GM04503 (cell line): ENCODE measurements around the gene DGKG.

Experiments used
- DNase-seq: peaks from one replicate; pipeline ENCODE4 v3.0.0-alpha.2; 2012; ENCODE audit warnings: low read depth

The DGKG gene

DNA sequence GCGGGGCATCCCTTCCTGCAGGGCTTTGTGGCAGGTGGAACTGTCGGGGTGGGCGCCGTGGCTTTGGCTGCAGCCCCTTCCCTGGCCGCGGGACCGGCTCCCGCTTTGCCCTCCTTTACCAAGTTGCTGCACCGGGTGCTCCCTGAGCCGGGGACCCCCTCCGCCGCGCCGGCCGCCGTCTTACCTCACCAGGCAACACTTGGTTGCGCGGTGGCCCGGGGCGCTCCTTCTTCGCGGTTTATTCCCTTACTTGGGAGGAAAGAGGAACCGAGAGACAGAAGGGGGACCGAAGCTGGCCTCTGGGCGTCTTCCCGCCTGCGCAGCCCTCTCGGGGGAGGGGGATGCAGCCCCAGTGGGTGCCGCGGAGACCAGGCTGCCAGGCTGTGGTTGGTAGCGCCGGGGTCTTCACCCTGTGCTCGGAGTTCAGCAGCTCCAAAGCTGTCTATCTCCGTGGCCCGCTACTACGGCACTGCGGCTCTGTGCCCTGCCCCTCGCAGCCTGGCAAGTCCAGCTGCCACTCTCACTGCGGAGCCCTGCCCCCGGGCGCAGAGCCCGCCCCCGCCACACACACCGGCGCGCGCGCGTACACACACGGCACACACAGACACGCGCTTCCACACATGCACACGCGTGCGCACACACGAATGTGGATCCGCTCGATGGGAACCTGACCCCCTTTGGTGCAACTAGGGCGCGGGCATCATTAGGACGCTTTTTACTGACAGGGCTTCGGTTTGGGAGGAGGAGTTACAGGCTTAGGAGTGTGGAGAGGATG, at the start of gene DGKG:
DGKG (minus strand) TSS at position 473 of the 775 bp plus-strand sequence. CDS start 41,775 bp downstream, outside the sequence.
- no peak for DNase-seq

- no peak for DNase-seq
Observed at GRCh38 chr3:186411089-186411488, 49.1 kb upstream of the DGKG start.

- DNase-seq = no peak
Observed at GRCh38 chr3:186406669-186407635, 44.9 kb upstream of the DGKG start.

- no peak for DNase-seq
Observed at GRCh38 chr3:186401556-186401955, 39.5 kb upstream of the DGKG start.

DNA sequence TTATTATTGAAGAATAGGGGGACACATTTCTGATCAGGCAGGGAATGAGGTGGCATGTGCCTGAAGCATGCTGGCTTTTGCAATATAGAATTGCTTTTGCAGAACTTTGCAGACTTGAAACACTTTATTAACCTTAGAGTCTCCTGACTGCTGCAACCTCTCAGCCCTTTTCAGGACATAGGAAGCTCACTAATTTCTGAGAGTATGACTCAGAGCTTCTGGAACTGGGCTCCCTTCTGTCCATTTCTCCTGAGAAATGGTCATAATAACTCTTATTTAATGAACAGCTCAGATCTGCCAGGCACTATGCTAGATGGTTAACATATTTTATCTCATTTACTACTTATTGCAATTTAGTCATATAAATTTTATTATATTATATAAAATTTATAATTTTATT, 38.6 kb upstream of the DGKG start:
- DNase-seq = no peak

- DNase-seq = no peak
Observed at GRCh38 chr3:186400026-186400425, 38.0 kb upstream of the DGKG start.

DNA sequence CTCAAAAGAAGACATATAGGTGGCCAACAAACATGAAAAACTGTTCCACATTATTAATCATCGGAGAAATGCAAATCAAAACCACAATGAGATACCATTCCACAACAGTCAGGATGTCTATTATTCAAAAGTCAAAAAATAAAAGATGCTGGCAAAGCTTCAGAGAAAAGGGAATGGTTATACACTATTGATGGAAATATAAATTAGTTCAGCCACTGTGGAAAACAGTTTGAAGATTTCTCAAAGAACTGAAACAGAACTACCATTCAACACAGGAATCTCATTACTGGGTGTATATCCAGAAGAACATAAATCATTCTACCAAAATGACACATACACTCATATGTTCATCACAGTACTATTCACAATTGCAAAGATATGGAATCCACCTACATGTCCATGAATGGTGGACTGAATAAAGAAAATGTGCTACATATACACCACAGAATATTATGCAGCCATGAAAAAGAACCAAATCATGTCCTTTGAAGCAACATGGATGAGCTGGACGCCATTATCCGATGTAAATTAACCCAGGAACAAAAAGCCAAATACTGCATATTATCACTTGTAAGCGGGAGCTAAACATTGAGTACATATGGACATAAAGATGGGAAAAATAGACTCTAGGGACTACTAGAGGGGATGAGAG, 32.7 kb upstream of the DGKG start:
- DNase-seq = no peak

DNA sequence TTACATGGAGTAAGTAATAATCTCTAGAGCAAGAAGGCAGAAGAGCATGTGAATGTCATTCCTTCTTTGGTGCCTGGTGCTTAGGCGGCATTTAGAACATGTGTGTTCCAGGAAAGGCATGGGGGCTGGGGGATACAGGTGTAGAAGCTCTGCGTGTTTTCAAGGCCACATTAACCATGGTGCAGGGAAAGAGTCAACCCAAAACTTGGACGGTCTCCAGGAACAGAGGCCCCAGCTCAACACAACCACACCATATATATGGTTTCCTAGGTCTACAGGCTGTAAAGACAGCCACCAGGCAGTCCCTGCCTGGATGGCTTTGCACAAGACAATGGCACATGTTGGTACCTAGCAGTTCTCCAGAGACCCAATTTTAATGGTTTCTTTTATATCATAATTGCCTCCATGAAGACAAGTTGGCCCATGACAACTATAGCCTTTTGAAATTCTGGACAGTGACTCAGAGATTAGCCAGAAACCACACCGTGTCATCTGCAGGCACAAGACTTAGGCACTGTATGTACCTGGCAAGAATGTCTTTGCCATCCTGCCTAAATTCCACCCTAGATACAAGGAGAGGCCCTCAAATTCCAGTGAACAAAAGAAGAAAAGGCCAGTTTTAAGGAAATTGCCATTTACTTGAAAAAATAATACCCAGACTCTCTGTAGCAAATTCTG, 25.0 kb upstream of the DGKG start:
- DNase-seq = no peak

DNA sequence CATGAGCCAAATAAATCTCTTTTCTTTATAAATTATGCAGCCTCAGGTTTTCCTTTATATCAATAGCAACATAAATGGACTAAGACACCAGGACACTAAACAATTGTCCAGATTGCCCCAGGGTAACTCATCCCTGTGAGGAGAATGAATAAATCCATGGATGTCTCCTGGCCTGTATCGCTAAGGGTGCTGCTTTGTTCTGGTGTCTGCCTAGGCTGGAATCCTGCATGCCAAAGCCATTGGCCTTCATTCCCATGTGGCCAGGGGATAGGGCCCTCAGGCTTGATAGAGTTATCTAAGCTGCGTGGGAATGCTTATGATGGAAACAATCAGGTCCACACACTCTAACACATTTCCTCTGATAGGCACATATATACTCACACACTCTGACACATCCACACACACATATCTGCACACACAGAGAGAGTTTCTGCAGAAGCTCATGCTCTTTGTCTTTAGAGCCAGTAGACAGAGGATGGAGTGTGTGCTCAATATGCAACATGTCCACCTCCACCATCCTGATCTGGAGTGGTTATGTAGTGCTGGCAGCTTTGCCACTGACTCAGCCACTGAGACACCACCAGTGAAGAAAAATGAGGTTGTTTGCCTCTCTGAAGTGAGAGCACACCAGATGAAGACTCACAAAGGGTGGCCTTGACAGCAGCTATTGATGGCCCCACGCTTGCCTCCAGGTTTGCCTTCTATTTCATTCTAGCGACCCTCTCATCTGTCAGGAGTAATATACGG, 24.0 kb upstream of the DGKG start:
- DNase-seq = no peak

DNA sequence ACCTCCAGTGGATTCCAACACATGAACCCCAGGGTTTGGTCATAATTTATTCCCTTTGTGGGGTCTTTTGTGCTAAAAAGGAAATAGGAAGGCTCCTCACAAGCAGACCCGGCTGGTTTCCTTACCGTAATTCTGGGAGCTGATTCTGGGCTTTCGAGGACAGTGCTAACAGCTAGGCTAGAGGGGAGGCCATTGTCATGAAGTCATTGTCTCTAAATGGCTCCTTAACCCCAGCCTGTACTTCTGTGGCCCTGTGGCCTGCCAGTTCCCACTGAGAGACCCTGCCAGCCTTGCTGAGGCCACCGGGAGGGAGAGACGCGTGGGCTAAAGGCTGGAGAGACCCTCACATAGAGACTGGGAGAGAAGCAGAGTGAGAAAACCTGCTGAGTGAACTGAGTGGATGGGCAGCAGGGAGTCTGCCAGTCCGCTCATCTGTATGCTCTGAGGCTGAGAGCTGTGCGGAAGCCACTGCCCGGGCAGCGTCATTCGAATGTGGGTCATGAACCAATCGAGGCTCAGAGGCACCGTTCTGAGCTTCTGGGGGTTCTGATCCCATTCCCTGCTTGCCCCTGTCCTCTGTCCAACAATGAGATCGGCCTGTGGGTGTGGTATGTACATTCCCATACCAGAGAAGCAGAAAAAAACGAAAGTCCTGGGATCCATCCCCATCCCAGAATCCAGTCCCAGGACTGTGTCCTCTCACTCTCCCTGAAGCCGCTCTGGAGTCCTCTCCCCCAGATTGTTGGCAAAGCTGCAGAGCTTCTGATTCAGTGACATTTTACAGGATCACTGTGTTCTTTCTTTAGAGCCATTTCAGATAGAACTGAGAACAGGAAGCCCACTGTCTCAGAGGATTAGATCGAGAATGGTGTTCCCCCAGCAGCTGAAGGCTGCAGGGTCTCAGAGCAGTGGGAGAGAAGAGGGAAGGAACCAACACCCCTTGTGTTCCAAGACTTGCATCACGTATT, 21.3 kb upstream of the DGKG start:
- no peak for DNase-seq

DNA sequence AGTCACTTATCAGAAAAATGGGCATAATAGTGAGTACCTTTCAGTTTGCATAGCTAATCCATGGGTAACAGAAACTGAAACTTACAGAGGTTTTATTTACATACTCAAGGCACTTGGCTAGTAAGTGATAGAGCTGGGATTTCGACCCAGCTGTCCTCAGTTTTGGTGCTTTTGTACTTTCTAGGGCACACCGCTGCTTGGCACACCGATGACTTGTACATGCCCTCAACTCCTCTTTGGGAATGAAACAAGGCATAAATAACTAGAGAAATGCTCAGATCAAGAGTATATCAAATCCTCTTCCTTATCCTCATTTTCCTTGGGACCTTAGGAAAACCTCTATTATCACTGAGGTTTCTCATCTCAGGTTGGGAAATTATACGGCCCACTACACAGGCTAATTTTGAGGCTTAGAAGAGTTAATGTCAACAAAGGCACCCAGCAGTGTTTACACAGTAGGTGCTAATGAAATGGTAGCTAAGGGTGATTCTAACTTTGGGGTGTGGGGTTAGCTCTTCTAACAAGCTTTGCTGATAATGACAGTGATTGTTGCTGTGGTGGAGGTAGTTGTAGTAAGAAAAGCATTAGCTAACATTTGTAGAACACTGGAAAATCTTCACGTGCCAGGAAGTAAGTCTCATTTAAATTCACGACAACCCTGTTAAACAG, 20.3 kb upstream of the DGKG start:
- no peak for DNase-seq

DNA sequence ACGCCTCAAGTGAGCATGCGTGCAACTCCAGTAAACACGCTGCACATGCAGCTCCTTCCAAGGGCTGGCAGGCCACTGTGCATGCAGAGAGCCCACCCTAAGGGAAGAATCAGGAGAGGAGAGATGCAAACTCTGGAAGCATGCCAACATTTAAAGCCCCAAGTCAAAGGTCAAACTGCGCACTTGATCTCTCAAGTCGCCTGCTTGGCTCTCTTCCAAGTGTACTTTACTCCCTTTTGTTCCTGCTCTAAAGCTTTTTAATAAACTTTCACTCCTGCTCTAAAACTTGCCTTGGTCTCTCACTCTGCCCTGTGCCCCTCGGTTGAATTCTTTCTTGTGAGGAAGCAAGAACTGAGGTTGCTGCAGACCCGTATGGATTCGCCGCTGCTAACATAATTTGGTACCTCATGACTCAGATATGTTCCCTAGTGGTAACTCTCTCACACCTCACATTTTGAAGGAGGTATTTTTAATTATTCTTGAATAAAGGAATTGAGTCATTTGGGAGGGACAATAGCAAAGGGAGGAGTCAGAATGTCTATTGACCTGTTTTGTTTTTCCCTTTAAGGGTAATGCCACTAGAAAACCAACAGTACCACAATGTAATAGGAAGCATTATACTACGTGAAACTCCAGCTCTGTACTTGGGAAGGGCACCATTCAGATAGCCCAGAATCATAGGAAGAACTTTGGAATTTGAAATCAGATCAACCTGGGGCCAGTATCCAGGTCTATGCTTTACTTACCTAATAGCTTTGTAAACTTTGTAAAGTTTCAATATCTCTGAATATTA, 19.6 kb upstream of the DGKG start:
- no peak for DNase-seq

- no peak for DNase-seq
Observed at GRCh38 chr3:186380622-186381380, 18.8 kb upstream of the DGKG start.

DNA sequence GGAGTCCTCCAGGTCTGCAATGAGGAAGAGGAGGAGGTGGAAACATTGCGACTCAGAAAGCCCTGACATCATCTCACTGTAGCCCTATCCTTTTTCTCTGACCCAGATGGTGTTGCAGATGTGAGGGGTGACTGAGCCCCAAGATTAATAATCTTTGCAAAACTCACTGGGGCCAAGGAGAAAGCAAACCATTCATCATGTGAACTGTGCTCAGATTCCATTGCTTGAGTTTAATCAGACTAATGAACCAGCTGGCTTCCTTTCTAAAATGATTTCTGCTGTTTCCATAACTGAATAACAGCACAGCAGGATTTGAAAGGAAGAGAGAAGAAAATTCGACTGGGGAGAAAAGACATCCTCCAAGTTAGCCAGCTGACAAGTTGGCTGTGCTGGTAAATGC, 13.4 kb upstream of the DGKG start:
- DNase-seq = no peak

DNA sequence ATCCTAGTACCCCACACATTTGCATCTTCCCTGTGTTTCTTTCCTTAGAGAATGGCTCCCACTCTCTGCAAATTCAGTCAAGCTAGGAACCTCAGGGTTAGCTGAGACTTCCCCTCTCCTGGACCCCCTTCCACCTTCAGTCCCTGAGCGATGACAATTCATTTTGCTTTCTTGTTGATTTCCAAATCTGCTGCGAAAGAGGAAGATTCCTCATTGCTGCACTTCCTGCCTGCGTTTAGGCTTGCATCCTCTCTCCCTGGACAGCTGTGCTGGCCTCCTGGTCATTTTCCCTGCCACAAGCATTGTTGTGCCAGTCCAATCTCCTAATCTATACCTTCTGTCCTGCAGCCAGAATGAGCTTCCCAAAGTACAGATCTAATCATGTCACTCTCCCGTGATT, 12.3 kb upstream of the DGKG start:
- no peak for DNase-seq

DNA sequence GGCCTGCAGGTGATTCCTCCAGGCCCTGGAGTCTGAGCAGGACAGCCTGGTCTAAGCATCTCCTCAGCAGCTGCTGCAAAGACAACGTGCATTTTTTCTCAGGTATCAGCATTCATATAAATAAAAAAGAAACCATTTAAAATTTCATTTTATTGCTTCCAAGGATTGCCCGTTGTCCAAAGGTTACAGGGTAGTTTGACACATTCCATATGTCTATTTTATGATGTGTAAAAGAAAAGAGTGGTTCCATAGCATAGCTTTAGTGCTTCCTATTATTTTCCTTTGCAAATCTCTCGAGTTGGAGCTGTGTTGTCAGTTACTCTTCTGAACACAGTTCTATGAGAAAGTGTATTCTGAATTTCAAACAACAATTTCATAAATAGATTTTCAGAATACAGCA, 7.2 kb upstream of the DGKG start:
- DNase-seq = no peak

DNA sequence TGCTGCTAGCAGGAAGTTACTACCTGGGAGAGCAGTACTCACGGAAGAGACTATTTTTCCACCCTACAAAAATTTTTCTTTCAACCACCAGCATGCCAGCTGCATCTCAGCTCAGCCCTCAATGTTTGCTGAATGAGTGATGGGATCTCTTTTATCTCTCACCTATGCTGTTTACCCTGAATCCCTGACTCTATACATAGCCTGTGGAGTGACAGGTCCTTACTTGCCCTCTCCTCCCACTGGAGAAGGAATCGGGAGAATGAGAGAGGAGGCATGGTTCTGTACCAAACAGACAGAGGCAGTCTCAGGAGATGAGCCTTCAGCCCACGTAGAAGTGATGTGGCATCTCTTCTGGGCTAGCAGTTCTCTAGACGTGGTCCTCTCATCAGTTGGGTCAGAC, 6.7 kb upstream of the DGKG start:
- DNase-seq = no peak

DNA sequence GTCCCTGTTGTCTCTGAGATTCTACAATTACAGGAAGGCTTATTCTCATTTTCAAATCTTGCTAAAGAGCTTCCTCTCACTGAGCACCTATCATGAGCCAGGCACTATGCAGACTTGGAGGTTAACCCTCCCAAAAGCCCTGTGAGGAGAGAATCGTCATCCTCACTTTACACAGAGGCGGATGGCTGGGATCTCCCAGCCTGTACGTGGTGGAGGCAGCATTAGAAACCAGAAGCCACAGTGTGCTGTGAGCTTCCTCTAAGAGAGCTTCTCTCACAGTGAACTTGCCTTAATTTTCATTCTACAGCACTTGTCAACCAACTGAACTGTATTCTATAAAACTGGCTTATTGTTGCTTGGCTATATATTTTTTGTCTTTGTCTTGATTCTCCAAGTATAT, 6.1 kb upstream of the DGKG start:
- no peak for DNase-seq
